Sigmoid colon (tissue), 4 donors: ENCODE results near the gene LPCAT1.

Experiments
- CTCF ChIP-seq, 4 experiments: fragments of 450-650 bp in 3 of 4; fragments of 200-600 bp in 1 of 4; IDR thresholded peaks; one replicate each; pipeline ENCODE4 v1.5.1; 2016 to 2019; ENCODE audit warnings: antibody characterized with exemption in 4 of 4, mild to moderate bottlenecking in 3 of 4, moderate library complexity in 2 of 4
- POLR2AphosphoS5 ChIP-seq, 4 donors: sonication (generic); formaldehyde crosslinking; IDR thresholded peaks; one replicate each; pipeline ENCODE4 v1.6.1; 2017; ENCODE audit warnings: antibody characterized with exemption in 4 of 4

GRCh38 chr5:1470762-1471211 lies 53.0 kb downstream of the LPCAT1 start:
- TF ChIP-seq CTCF (IDR thresholded peaks at IDR 0.05) (no peak), POLR2AphosphoS5 (IDR thresholded peaks at IDR 0.05) (no peak)
